ENCODE results near the gene MEGF8.
A peak's percentile ranks its signal among the peaks of the same experiment; 100 is the strongest.

Gene MEGF8

DNA sequence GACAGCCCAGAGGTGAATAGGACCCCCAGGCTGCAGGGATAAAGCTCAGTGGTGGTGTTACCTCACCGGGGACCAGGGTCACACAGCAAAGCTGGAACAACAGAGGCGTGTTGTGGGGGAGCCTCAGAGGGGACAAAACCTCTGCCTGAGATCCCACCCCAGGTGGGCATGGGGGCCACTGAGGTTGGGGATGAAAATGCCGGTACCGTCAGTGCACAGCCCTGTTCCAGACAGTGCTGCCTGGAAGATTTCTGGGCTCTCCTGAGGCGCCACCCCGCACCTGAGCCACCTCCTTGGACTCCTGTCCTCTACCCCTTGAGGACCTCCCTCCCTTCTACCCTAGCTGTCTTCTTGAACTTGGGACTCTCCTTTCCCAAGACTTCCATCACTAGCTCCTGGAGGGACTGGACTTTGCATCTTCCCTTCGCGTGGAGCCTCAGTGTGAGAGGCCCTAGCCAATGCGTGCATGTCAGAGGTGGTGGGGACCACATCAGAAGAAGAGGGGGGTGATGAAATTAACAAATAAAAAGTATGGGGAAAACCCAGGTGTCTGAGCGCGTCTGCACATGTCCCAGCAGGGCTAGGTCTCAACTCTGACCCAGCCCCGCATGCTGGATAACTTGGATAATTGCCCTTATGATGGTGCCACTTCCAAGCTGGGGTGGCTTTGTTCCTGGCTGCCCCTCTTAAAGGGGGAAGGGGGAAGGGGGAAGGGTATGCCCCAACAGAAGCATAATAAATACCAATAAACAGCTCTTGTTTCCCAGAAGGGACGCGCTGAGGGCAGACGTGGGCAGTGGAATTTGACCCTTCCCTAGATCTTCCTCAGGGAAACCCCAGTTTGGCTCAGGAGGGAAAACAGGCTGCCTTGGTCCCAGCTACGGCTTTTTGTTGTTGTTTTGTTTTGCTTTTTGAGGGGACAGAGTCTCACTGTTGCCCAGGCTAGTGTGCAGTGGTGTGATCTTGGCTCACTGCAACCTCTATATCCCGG lies 53.1 kb downstream of the MEGF8 start:
- TF ChIP-seq EZH2phosphoT487 (IDR thresholded peaks at IDR 0.05; ENCODE audit: low read depth), result no peak
- TF ChIP-seq, protein P1, sequence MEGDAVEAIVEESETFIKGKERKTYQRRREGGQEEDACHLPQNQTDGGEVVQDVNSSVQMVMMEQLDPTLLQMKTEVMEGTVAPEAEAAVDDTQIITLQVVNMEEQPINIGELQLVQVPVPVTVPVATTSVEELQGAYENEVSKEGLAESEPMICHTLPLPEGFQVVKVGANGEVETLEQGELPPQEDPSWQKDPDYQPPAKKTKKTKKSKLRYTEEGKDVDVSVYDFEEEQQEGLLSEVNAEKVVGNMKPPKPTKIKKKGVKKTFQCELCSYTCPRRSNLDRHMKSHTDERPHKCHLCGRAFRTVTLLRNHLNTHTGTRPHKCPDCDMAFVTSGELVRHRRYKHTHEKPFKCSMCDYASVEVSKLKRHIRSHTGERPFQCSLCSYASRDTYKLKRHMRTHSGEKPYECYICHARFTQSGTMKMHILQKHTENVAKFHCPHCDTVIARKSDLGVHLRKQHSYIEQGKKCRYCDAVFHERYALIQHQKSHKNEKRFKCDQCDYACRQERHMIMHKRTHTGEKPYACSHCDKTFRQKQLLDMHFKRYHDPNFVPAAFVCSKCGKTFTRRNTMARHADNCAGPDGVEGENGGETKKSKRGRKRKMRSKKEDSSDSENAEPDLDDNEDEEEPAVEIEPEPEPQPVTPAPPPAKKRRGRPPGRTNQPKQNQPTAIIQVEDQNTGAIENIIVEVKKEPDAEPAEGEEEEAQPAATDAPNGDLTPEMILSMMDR (IDR thresholded peaks at IDR 0.05; ENCODE audit: low read depth, low read length), result no peak
- no peak overlapping the region for H3K9ac ChIP-seq (ENCODE audit: low read length)
- H3K79me2 ChIP-seq (ENCODE audit: low read length), result no peaks in the 10 kb centered on the region

DNA sequence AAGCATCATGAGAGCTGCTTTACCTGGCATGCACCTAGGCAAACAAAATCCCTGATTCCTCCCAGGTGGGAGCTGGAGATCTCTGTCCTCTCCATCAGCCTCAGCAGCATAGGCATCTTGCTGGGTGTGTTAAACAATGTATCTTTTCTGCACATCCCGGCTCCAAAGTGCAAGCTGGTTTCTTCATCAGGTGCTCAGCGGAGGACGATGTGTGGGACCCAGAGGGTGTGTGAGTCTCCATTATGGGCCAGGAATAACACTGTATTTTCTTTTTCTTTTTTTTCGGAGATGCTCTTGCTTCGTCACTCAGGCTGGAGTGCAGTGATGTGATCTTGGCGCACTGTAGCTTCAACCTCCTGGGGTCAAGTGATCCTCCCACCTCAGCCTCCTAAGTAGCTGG lies 54.7 kb downstream of the MEGF8 start:
- Histone ChIP-seq H3K27ac (ENCODE audit: low read length) (no peak overlapping the region), H2AFZ (ENCODE audit: low read depth, low read length) (no peak overlapping the region), H3K27me3 (ENCODE audit: low read depth, low read length) (peaks cover 20% of the 10 kb centered on the region), H3K36me3 (replicated peaks; ENCODE audit: low read depth, low read length) (no peaks in the 10 kb centered on the region), H3K79me2 (ENCODE audit: low read length) (no peaks in the 10 kb centered on the region), H3K4me3 (ENCODE audit: low read length) (no peak overlapping the region), H4K20me1 (ENCODE audit: insufficient read depth, low read length) (no peaks in the 10 kb centered on the region), H3K4me2 (ENCODE audit: low read length) (no peak overlapping the region), H3K4me1 (ENCODE audit: low read length) (no peaks in the 10 kb centered on the region), H3K9ac (ENCODE audit: low read length) (no peak overlapping the region), H3K9me3 (ENCODE audit: insufficient read depth, low read length) (no peaks in the 10 kb centered on the region)
- no peak for TF ChIP-seq EZH2phosphoT487 (IDR thresholded peaks at IDR 0.05; ENCODE audit: low read depth)
- TF ChIP-seq, protein P1 (IDR thresholded peaks at IDR 0.05; ENCODE audit: low read depth, low read length), result no peak

More for the DNA sequence above, 53.1 kb downstream of the MEGF8 start:
- H3K4me1 ChIP-seq (ENCODE audit: low read length), result no peaks in the 10 kb centered on the region
- no peaks in the 10 kb centered on the region for H3K9me3 ChIP-seq (ENCODE audit: insufficient read depth, low read length)
- H3K4me2 ChIP-seq (ENCODE audit: low read length), result no peak overlapping the region
- no peak overlapping the region for H3K4me3 ChIP-seq (ENCODE audit: low read length)
- no peaks in the 10 kb centered on the region for H3K36me3 ChIP-seq (replicated peaks; ENCODE audit: low read depth, low read length)
- no peak overlapping the region for H2AFZ ChIP-seq (ENCODE audit: low read depth, low read length)
- H4K20me1 ChIP-seq (ENCODE audit: insufficient read depth, low read length), result no peaks in the 10 kb centered on the region
- peaks cover 20% of the 10 kb centered on the region for H3K27me3 ChIP-seq (ENCODE audit: low read depth, low read length)
- H3K27ac ChIP-seq (ENCODE audit: low read length), result no peak overlapping the region

DNA sequence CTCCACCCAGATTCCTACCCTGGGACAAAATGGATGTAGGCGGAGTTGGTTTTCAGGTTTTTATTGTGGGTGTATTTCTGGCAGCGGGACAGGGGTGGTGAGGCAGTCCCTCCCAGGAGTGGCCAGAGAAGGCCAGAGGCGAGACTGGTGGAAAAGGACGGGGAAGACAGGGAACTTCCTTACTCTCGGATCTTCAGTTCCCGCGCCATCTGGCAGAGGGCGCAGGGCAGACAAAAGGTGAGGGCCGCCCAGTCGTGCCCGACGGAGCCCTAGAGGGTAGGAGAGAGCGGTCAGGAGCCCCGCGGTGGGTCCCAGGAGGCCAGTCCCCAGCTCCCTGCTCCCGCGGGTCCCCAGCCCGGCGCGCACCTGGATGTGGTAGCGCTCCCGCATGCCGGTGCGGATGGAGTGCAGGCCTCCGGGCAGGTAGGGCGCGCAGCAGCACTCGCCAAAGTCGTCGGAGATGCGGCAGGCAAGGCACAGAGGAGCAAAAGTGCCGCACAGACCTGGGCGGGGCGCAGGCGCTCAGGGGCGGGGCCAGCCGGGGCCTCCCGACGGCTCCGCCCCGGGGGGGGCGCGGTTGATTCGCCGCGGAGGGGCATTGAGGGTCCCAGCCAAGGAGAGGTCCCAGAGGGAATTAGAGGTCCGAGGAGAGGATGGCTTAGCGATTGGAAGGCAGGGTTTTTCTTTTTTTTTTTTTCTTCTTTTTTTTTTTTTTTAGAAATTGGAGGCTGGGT lies 61.7 kb downstream of the MEGF8 start:
- H2AFZ ChIP-seq (ENCODE audit: low read depth, low read length), result peak overlapping the region; percentile 87
- H3K36me3 ChIP-seq (replicated peaks; ENCODE audit: low read depth, low read length), result no peaks in the 10 kb centered on the region
- H3K4me1 ChIP-seq (ENCODE audit: low read length), result peaks cover 3% of the 10 kb centered on the region; the same call in 1 of the 2 replicates
- peaks cover 33% of the 10 kb centered on the region for H3K27me3 ChIP-seq (ENCODE audit: low read depth, low read length)
- peak overlapping the region; percentile 75 for H3K4me2 ChIP-seq (ENCODE audit: low read length)
- no peaks in the 10 kb centered on the region for H4K20me1 ChIP-seq (ENCODE audit: insufficient read depth, low read length)
- no peaks in the 10 kb centered on the region for H3K9me3 ChIP-seq (ENCODE audit: insufficient read depth, low read length)
- H3K9ac ChIP-seq (ENCODE audit: low read length), result peak overlapping the region; percentile 37
- H3K4me3 ChIP-seq (ENCODE audit: low read length), result peak overlapping the region; percentile 76
- TF ChIP-seq, protein P1 (IDR thresholded peaks at IDR 0.05; ENCODE audit: low read depth, low read length), result peak; percentile 51
- no peak for TF ChIP-seq EZH2phosphoT487 (IDR thresholded peaks at IDR 0.05; ENCODE audit: low read depth)
- H3K27ac ChIP-seq (ENCODE audit: low read length), result no peak overlapping the region
- no peaks in the 10 kb centered on the region for H3K79me2 ChIP-seq (ENCODE audit: low read length)
